Testis (tissue), 3 donors: ENCODE results near the gene IRAK1. TPM values are rescaled to one million over a fixed set of nuclear protein-coding genes. Genes with fewer than 3 reads are reported as not detected.

Experiments
- DNase-seq: peaks from one replicate; pipeline ENCODE4 v3.0.0-alpha.2; 2019
- H3K27ac ChIP-seq, 2 donors: fragments of 200-600 bp; sonication (generic); one replicate each; pipeline ENCODE4 v1.5.1; 2019
- H3K27me3 ChIP-seq: fragments of 200-600 bp; sonication (generic); one replicate; pipeline ENCODE4 v1.5.1; 2019
- H3K36me3 ChIP-seq: fragments of 200-600 bp; sonication (generic); one replicate; pipeline ENCODE4 v1.5.1; 2017; ENCODE audit warnings: low read depth; ENCODE audit errors: missing control alignments
- H3K4me1 ChIP-seq: fragments of 200-600 bp; sonication (generic); one replicate; pipeline ENCODE4 v1.5.1; 2019
- H3K4me3 ChIP-seq, 2 donors: fragments of 200-600 bp; sonication (generic); one replicate each; pipeline ENCODE4 v1.5.1; 2017 to 2019
- H3K9me3 ChIP-seq: fragments of 200-600 bp; sonication (generic); one replicate; pipeline ENCODE4 v1.5.1; 2017
- CTCF ChIP-seq, 3 experiments: fragments of 450-650 bp in 2 of 3; fragments of 200-600 bp in 1 of 3; sonication (generic) in 1 of 3; IDR thresholded peaks; one replicate each; pipeline ENCODE4 v1.5.1; 2016 to 2019; ENCODE audit warnings: antibody characterized with exemption in 3 of 3, mild to moderate bottlenecking in 2 of 3, moderate library complexity in 1 of 3
- POLR2A ChIP-seq: fragments of 450-650 bp; IDR thresholded peaks from one replicate; pipeline ENCODE4 v1.6.1; 2017; ENCODE audit warnings: antibody characterized with exemption, mild to moderate bottlenecking, moderate library complexity
- whole genome bisulfite sequencing, 2 donors: methylation state at CpG; one replicate each; pipeline ENCODE4 v1.1.5; 2018; 5-methylcytosine and 5-hydroxymethylcytosine counted together
- intact Hi-C: fragments of 100-400 bp; cut with DNase I; formaldehyde crosslinking; loops from one replicate; pipeline ENCODE4 v1.15.1; 2023; ENCODE audit warnings: low total_unique reads
- polyA plus RNA-seq: library from polyadenylated mRNA; stranded (reverse); fragments of 350-450 nt; fragmentation: Illumina TruSeq; extraction: RNeasy Lipid Tissue Mini Kit (QIAGEN cat#74804); gene quantifications from one replicate; pipeline ENCODE4 v1.2.3, GENCODE V29; 2014; ENCODE audit warnings: low read depth, low replicate concordance; ENCODE audit not compliant: insufficient read depth
- total RNA-seq, 2 donors: library from RNA; depleted of rRNA; stranded (reverse); fragments of >200 nt; gene quantifications; one replicate each; pipeline ENCODE4 v1.2.3, GENCODE V29; 2016

Gene IRAK1
- total and polyA plus RNA-seq, 3 donors from 2014 or later, result 48.6 to 90.8 (median 77.6) TPM

DNA sequence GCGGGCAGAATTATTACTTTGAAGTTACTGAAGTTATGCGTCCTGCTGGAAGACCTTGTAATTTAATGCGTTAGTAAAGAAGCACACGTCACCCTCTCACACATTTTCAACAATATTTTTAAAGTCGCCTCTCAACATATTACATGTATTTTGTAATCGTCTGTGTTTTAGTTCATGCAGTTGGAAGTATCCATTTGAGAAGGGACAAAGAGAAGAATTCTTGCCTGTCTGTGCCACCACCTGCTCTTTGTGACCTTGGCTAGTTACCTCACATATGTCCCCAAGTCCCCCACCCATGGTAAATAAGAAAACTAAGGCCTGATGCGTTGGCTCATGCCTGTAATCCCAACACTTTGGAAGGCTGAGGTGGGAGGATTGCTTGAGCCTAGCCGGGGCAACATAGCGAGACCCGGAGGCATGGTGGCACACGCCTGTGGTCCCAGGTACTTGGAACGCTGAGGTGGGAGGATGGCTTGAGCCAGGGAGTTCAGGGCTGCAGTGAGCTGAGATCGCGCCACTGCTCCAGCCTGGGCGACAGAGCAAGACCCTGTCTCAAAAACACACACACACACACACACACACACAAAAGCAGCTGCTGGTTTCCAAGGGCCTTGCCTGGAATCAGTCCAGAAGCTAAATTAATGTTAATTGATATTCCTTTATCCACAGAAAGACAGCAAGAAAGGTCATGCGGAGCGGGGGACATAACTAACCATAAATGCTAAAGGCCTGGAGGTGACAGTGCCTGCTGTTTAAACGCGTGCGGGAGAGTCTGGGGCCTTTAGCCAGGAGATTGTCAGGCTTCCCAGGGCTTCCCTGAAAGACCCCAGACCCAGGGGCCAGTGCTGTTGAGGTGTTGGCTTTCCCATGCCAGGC is 46.3 kb downstream of the IRAK1 start:
- Histone ChIP-seq H3K4me1 (peaks cover 4% of the 10 kb centered on the region), H3K4me3 (peak overlapping the region; percentile 53 to 74), H3K27me3 (no peaks in the 10 kb centered on the region), H3K27ac (peak overlapping the region; percentile 81 to 98), H3K36me3 (no peaks in the 10 kb centered on the region), H3K9me3 (no peaks in the 10 kb centered on the region)
- intact Hi-C loops, result no loop called here
- no peak for DNase-seq
- TF ChIP-seq POLR2A (no peak), CTCF (IDR thresholded peaks at IDR 0.05) (no peak)
- WGBS, 2 donors, result 0 to 24% methylated on average over 6 to 19 of the region's 20 CpGs

DNA sequence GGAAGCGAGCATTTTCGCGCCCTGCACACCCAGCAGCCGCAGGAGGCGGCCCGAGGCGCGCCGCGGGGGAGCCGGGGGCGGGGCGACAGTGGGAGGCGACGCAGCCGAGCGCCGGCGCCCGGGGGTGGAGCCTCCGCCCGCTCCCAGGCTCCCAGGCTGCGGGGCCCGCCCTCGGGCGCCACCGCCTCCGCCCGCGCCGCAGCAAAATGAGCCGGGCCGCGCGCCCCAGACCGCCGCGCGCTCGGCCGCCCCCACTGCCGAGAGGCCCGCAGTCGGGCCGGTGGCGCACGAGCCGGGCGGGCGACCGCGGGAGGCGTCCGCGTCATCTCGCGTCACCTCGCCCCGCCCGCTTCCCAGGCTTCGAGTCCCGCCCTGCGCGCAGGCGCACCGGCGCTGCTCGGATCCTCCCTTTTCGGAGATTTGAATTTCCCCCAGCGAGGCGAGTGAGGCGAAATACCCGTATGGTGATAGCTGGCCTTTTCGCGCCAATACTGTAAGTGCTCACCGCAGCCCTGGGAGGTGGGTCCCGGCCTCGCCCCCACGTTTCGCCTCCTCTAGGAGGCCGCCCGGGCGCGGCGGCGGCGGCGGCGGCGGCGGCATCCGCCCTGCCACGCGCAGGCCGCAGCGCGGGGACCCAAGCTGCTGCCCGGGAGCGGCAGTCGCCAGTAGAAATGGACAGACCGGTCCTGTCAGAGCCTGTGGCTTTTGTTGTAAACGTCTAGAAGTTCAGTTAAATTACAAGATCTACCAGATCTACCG is 47.2 kb downstream of the IRAK1 start, which contains the start of gene TMEM187:
Gene TMEM187 (plus strand): TSS at position 387 of the 759 bp plus-strand sequence. CDS start 9,309 bp downstream, outside the sequence.
- Histone ChIP-seq H3K36me3 (no peaks in the 10 kb centered on the region), H3K27me3 (no peaks in the 10 kb centered on the region)
- WGBS, 2 donors, result 0 to 3% methylated on average over 2 to 10 of the region's 103 CpGs

GRCh38 chrX:153971450-153972367 is 48.0 kb downstream of the IRAK1 start, which contains the start of gene HCFC1:
Gene HCFC1, minus strand, starts transcription at chrX:153971818. Its CDS starts 978 bp downstream, at chrX:153970840.
- TF ChIP-seq POLR2A, result no peak
- TF ChIP-seq CTCF (IDR thresholded peaks at IDR 0.05), result no peak
- no peaks in the 10 kb centered on the region for H3K9me3 ChIP-seq
- no peaks in the 10 kb centered on the region for H3K36me3 ChIP-seq
- no peaks in the 10 kb centered on the region for H3K27me3 ChIP-seq
- DNase-seq, result peak; percentile 90
- H3K4me3 ChIP-seq, result peak within 1 kb of the TSS; percentile 74 to 88
- 1% methylated on average over 69 of the region's 96 CpGs; no CpG with 5 or more reads in 1 of the 2 donors for WGBS, 2 donors
- peak within 1 kb of the TSS; percentile 98 to 99 for H3K27ac ChIP-seq
- H3K4me1 ChIP-seq, result peaks cover 10% of the 10 kb centered on the region
- intact Hi-C loops, result no loop called here

More for the DNA sequence above, 47.2 kb downstream of the IRAK1 start, which contains the start of gene TMEM187:
- peak; percentile 83 for DNase-seq
- no peaks in the 10 kb centered on the region for H3K9me3 ChIP-seq
- H3K4me3 ChIP-seq, result peak within 1 kb of the TSS; percentile 74 to 88
- peak within 1 kb of the TSS; percentile 98 to 99 for H3K27ac ChIP-seq
- intact Hi-C loops, result no loop called here
- peaks cover 4% of the 10 kb centered on the region for H3K4me1 ChIP-seq
- TF ChIP-seq CTCF (IDR thresholded peaks at IDR 0.05) (no peak), POLR2A (no peak)

DNA sequence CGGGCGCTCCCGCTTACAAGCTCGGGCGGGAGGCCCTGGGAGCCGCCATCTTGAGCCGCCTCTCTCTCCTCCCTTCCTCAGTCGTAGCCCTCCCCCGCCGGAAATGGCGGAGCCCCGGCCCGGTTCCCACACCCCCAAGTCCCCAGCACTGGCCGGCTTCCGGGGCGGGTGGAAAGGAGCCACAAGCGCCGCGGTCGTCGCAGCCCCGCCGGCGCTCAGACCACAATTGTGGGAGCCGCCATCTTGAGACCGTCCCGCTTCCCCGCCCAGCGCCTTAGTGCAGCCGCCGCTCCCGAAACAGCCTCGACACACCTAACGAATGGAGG is 48.6 kb downstream of the IRAK1 start:
- H3K27ac ChIP-seq, result peak overlapping the region; percentile 98 to 99
- H3K36me3 ChIP-seq, result no peaks in the 10 kb centered on the region
- no peak for TF ChIP-seq POLR2A
- H3K27me3 ChIP-seq, result no peaks in the 10 kb centered on the region
- WGBS, 2 donors, result 0% methylated on average over 25 of the region's 34 CpGs; no CpG with 5 or more reads in 1 of the 2 donors
- peak overlapping the region; percentile 74 to 88 for H3K4me3 ChIP-seq
- DNase-seq, result peak; percentile 88
- H3K9me3 ChIP-seq, result no peaks in the 10 kb centered on the region
- H3K4me1 ChIP-seq, result peaks cover 12% of the 10 kb centered on the region
- intact Hi-C loops, result no loop called here
